Chondrocyte (in vitro differentiated cells): ENCODE results near the gene HMOX1. TPM values are rescaled to one million over a fixed set of nuclear protein-coding genes. Genes with fewer than 3 reads are reported as not detected.
"Not testable (repeated sequence)": the region's sequence is repeated elsewhere in the genome, so short reads cannot be mapped to it uniquely, and the experiment has no call there.

Experiments used
- DNase-seq: peaks from one replicate; pipeline ENCODE4 v3.0.0; 2021; ENCODE audit warnings: mixed read lengths, low spot score
- H3K27ac Mint-ChIP-seq: one replicate; pipeline ENCODE4 v1.8.0; 2021; ENCODE audit warnings: mild to moderate bottlenecking, moderate library complexity, mixed read lengths; ENCODE audit not compliant: unreplicated experiment
- H3K27me3 Mint-ChIP-seq: 2 replicates; pipeline ENCODE4 v1.8.0; 2021; ENCODE audit warnings: low read depth, mixed read lengths
- H3K36me3 Mint-ChIP-seq: 2 replicates; pipeline ENCODE4 v1.8.0; 2021; ENCODE audit warnings: low read depth, mixed read lengths
- H3K4me1 Mint-ChIP-seq: 2 replicates; pipeline ENCODE4 v1.8.0; 2021; ENCODE audit warnings: low read depth, mild to moderate bottlenecking, mixed read lengths
- H3K4me3 Mint-ChIP-seq: one replicate; pipeline ENCODE4 v1.8.0; 2021; ENCODE audit warnings: mild to moderate bottlenecking, moderate library complexity, mixed read lengths; ENCODE audit not compliant: unreplicated experiment
- H3K9me3 Mint-ChIP-seq: 2 replicates; pipeline ENCODE4 v1.8.0; 2021; ENCODE audit warnings: low read depth, mixed read lengths
- CTCF ChIP-seq: fragments of 200-600 bp; sonication (generic); IDR thresholded peaks from 2 replicates; pipeline ENCODE4 v1.5.0; 2021; ENCODE audit warnings: antibody characterized with exemption, mild to moderate bottlenecking, moderate library complexity
- total RNA-seq: library from RNA; stranded (reverse); gene quantifications from 3 replicates; pipeline ENCODE4 v1.2.1, GENCODE V29; 2021

The HMOX1 gene
- total RNA-seq, 1 donor from 2014 or later: 9.4 TPM

DNA sequence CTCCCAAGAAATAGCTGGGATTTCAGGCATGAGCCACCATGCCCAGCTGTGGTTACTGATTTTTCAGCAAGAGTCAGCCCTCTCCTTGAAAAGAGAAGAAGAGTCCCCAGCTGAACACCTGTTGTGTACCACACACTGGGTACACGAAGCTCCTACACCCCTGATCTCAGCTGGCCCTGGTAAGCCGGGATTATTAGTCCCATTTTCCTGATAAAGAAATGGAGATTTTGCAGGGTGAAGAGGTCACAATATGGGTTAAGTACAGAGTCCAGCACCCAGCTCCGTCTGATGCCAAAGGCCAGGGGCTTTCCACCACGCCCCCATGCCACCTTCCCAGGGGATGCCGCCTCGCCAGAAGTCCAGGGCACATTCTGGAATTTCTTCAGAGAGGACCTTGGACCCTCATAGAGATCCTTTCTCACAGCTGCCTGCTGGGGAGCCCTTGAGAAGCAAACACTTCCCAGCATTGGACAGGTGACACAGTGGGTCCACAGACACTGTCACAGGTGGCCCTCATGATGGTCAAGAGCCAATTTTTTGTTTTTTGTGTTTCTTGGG lies 19.8 kb upstream of the HMOX1 start:
- no peak for DNase-seq
- H3K4me3 Mint-ChIP-seq: no peak overlapping the region
- no peaks in the 10 kb centered on the region for H3K9me3 Mint-ChIP-seq
- H3K27ac Mint-ChIP-seq: no peak overlapping the region
- H3K27me3 Mint-ChIP-seq: no peaks in the 10 kb centered on the region
- peaks cover 5% of the 10 kb centered on the region for H3K4me1 Mint-ChIP-seq
- H3K36me3 Mint-ChIP-seq: no peaks in the 10 kb centered on the region
- no peak for TF ChIP-seq CTCF

DNA sequence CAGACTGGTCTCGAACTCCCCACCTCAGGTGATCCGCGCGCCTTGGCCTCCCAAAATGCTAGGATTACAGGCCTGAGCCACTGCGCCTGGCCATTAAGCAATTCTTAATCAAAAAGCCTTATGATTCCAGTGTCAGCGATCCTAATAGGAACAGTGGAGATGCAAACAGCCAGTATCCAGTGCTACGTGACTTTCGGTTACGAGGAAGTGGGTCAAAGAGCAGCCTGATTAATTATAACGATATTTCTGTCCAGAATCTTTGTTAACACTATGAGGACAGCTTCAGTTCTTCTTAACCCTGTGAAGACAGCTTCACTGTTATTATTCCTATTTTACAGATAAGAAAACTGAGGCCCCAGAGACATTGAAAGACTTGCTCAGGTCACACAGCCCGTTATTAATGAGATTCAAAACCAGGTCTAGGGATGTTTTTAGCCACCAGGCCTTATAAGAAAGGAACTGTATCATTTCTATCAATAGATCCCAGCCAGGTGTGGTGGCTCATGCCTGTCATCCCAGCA lies 17.3 kb upstream of the HMOX1 start:
- H3K27ac Mint-ChIP-seq: no peak overlapping the region
- TF ChIP-seq CTCF: no peak
- no peak overlapping the region for H3K4me3 Mint-ChIP-seq
- no peaks in the 10 kb centered on the region for H3K9me3 Mint-ChIP-seq
- no peak for DNase-seq
- no peaks in the 10 kb centered on the region for H3K27me3 Mint-ChIP-seq
- H3K36me3 Mint-ChIP-seq: no peaks in the 10 kb centered on the region
- peaks cover 7% of the 10 kb centered on the region for H3K4me1 Mint-ChIP-seq

DNA sequence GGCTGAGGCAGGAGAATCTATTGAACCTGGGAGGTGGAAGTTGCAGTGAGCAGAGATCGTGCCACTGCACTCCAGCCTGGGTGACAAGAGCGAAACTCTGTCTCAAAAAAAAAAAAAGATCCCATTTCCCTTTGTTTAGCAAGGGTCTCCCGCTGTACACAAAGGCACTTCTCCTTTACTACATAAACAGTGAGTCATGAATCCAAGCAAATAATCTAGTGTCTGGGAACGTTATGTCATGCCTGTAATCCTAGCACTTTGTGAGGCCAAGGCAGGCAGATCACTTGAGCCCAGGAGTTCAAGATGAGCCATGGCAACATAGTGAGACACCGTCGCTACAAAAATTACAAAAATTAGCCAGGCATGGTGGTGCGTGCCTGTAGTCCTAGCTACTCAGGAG lies 16.7 kb upstream of the HMOX1 start:
- DNase-seq, H3K4me1 Mint-ChIP-seq, H3K4me3 Mint-ChIP-seq, H3K27me3 Mint-ChIP-seq, H3K36me3 Mint-ChIP-seq, H3K9me3 Mint-ChIP-seq: not testable (repeated sequence)
- H3K27ac Mint-ChIP-seq: peak overlapping the region; percentile 45

- Mint-ChIP-seq H3K27me3 (no peaks in the 10 kb centered on the region), H3K4me3 (no peak overlapping the region), H3K9me3 (no peaks in the 10 kb centered on the region), H3K4me1 (peaks cover 16% of the 10 kb centered on the region), H3K36me3 (no peaks in the 10 kb centered on the region), H3K27ac (no peak overlapping the region)
- no peak for DNase-seq
- TF ChIP-seq CTCF: no peak
These were observed 13.5 kb upstream of the HMOX1 start for GRCh38 chr22:35367331-35367886.

GRCh38 chr22:35368386-35368785 lies 12.5 kb upstream of the HMOX1 start:
- H3K4me1 Mint-ChIP-seq: peaks cover 16% of the 10 kb centered on the region
- no peak for DNase-seq
- no peak overlapping the region for H3K27ac Mint-ChIP-seq
- no peaks in the 10 kb centered on the region for H3K27me3 Mint-ChIP-seq
- H3K9me3 Mint-ChIP-seq: no peaks in the 10 kb centered on the region
- TF ChIP-seq CTCF: no peak
- H3K36me3 Mint-ChIP-seq: no peaks in the 10 kb centered on the region
- H3K4me3 Mint-ChIP-seq: no peak overlapping the region

DNA sequence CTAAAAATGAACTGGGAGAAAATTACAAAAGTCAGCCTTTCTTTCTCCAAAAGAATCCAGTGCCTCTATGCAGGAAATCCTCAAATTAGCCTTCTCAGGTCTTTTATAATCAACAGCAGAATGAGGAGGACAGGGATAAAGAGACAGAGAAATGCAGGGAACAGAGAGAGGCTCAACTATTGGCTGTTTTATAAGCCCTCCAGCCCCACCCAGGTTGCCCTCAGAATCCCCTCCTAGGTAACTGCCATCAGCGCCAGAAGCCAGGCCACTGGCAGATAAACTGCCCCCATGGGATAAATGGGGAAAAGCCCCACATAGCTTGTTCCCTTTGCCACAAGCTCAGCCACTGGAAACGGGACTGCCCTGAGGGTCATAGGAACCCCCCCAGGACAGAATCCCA lies 10.9 kb upstream of the HMOX1 start:
- H3K27ac Mint-ChIP-seq: no peak overlapping the region
- DNase-seq: no peak
- H3K9me3 Mint-ChIP-seq: no peaks in the 10 kb centered on the region
- H3K4me3 Mint-ChIP-seq: no peak overlapping the region
- H3K36me3 Mint-ChIP-seq: no peaks in the 10 kb centered on the region
- TF ChIP-seq CTCF: no peak
- H3K27me3 Mint-ChIP-seq: no peaks in the 10 kb centered on the region
- peaks cover 14% of the 10 kb centered on the region for H3K4me1 Mint-ChIP-seq
